Measurements from ENCODE around the gene FBXO33.

FBXO33 gene, protein sequence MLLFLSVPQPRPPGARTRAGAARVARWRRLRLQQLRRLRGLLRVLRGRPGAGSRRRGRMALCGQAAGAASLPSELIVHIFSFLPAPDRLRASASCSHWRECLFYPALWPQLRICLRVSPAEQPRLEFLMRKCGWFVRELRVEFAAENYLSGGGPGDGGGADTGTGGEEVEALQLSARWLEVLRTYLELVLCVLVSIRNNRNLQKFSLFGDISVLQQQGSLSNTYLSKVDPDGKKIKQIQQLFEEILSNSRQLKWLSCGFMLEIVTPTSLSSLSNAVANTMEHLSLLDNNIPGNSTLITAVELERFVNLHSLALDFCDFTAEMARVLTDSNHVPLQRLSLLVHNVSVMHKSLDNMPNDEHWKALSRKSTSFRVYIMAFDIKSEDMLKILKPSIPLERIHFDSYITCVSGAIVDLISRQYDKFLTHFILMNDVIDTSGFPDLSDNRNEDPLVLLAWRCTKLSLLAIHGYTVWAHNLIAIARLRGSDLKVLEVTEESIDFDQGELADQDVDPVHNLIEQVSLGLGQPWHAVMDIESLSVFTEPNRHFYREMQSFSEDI

DNA sequence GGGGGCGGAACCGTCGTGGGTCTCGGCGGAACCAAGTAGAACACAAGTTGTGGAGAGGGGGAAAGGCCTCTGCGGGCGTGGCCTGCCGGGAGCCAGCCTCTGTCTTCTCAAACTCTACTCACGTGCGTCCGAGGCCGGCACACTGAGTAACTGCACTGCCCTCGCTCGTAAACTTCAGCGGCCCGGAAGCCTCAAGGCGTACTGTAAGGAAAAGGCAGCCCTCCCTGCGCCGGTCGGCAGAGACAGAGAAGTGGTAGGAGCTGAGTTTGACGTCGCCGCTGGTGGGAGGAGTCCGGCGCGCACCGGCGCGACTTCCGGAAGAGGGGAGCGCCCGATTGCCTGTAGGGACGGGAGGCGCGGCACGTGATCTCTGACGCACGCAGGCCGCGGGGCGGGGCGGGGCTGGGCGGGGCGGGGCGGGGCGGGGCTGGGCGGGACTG, at the start of gene FBXO33:
Gene FBXO33, minus strand, starts transcription at position 255 of the 440 bp plus-strand sequence. CDS start 271 bp downstream, outside the sequence.
- DNase-seq (ENCODE audit: low spot score), result peak; percentile 97

DNA sequence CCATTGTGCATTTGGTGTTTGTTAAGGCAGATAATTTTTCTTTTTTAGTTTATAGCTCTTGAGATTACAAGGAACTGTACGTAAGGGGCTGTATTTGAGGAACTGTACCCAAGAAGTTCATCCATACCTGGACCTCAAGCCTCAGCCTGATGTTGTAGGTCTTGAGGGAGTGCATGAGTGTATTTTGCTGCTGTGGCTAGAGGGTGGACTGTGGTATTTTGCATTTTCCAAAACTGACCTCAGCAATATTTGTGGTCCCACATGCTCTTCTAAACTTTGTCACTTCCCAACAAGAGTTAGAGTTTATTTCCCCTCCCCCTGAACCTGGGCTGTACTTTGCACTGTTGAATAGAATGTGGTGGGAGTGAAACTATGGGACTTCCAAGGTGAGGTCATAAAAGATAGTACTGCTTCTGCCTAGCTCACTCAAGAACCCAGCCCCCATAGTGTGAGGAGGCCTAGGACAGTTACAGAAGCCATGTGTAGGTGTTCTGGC, 42.2 kb upstream of the FBXO33 start:
- no peak for DNase-seq (ENCODE audit: low spot score)

DNA sequence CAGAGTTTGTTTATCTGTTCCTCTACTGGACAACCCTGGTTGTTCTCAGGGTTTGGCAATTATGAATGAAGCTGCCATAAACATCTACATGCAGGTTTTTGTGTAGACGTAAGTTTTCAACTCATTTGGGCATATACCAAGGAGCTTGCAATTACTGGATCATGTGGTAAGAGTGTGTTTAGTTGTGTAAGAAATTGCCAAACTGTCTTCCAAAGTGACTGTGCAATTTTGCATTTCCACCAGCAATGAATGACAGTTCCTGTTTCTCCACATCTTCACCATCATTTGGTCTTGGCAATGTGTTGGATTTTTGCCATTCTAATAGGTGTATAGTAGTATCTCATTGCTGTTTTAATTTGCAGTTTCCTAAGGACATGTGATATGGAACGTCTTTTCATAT, 39.8 kb upstream of the FBXO33 start:
- no peak for DNase-seq (ENCODE audit: low spot score)

DNA sequence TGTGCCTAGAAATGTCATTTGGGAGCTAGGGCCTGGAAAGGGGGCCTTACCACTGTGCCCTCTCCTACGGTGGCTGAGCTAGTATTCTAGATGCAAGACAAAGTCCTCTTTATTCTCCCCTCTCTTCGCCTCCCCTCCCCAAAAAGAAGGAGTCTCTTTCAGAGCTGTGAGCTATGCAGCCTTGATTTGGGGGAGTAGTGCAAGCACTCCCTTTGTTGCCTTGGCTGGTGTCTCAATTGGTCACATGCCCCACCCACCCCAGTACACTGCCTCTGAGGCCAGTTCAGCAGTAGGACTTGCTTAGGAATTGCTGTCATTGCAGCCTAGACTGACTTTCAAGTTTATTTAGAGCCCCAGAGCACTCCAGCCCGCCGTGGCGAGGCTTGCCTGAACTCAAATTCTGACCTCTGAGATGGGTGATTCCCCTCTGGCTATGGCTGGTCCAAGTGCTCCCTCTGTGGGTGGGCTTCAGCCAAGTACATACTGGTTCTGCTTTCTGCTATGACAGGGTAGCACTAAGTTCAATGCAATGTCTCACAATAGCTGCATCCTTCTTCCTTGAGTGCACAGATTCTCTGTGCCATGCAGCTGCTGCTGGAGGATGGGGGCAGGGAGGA, 37.0 kb upstream of the FBXO33 start:
- DNase-seq (ENCODE audit: low spot score), result peak; percentile 2

DNA sequence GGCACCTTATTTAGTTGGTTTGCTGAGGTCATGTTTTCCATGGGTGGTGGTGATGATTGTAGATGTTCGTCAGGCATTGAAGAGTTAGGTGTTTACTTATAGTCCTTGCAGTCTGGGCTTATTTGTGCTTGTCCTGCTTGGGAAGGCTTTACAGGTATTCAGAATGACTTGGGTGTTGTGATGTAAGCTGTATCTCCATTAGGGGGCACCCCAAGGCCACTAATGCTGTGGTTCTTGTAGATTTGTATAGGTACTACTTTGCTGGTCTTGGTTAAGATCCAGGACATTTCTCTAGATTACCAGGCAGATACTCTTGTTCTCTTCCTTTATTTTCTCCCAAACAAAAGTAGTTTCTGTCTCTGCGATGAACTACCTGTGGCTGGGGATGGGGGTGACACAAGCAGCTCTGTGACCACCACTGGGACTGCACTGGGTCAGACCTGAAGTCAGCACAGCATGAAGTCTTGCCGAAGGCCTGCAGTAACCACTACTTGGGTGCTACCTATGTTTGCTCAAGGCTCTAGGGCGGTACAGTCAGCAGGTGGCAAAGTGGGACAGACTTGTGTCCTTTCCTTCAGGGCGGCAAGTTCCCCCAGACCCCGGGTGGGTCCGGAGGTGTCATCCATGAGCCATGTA, 35.8 kb upstream of the FBXO33 start:
- no peak for DNase-seq (ENCODE audit: low spot score)

DNA sequence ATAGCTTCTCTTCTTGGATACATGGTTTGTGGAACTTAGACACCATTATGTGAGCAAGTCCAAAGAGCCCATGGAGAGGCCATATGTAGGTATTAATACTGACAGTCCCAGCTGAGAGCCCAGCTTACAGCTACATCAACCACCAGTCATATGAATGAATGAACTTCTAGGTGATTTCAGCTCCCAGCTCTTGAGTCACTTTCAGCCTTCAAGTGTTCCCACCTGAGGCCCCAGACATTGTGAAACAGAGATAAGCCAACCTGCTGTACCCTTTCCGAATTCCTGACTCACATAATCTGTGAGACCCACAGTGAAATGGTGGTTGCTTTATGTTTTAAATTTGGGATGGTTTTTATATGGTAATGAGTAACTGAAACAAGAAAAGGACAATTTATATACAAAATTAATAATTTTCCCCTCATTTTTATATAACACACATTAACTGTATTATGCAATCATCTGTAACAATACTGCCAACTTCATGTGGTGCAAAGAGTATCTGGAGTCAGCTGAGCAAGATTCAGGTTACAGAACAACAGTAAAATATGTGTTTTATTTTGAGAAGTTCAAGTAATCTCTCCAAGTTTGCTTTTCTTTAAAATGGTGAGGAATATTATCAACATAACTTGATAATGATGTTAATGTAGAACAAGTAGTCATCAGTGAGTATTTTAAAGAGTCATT, 27.7 kb upstream of the FBXO33 start:
- DNase-seq (ENCODE audit: low spot score), result no peak

DNA sequence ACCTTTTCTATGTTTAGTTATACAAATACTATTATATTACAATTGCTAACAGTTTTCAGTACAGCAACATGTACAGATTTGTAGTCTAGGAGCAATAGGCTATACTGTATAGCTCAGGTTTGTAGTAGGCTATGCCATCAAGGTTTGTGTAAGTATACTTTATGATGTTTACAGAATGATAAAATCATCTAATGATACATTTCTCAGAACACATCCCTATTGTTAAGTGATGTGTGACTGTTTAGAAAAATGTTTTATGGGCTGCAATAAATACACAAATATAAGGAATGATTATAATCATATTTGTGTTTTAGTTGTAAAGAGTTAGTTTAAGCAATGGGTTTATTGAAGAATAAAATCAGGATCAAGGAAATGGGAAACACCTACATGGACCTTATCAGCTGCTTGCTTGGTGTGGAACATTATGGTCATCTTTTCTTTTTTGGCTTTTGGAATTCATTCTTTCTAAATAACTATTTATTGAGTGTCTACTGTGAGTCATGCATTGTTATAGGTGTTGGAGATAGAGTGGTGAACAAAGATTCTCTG, 24.5 kb upstream of the FBXO33 start:
- no peak for DNase-seq (ENCODE audit: low spot score)

DNA sequence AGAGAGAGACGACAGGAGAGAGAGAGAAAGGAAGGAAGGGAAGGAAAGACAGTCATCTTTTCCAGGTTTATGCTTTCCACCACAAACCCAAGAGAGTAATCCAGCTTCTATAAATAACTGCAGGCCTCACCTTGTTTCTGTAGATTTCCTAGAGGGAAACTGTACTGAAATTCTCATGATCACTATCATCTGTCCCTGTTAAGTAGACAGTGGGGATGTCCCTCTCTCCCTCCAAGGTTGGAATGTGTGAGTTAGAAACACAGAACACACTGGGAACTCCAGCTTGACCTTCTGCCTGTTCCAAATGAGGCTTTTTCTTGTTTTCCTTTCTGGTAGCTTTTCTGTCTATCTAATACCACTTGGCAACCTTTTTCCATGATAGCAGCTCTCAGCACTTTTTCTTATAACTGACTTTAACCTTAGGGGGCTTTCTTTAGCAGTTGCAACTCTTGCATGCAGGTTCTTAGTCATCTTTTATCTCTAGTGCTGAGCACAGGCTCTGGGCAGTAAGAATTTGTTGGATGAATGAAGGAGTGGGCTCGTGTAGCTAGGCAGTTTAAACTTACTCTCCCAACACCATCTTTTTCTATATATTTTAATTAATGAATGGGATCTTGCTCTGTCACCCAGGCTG, 22.8 kb upstream of the FBXO33 start:
- no peak for DNase-seq (ENCODE audit: low spot score)

DNA sequence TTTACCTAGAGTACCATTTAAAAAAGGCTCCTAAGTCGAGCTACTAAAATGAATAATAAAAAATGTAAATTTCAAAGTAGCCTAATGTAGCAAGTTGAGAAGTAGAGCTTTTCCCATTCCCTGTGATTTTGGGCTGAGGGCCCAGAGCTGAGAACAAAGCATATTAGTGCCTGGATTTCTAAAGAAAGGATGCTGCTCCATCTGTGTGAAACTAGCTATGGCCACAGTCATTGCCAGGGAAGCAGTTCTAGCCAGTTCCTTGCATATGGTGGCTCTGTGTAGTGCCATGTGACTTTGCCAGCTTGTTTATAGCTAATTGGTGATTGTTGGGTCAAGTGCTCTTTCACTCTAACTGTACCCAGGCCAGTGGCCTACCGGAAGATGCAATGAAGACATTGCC, 20.4 kb upstream of the FBXO33 start:
- DNase-seq (ENCODE audit: low spot score), result no peak

DNA sequence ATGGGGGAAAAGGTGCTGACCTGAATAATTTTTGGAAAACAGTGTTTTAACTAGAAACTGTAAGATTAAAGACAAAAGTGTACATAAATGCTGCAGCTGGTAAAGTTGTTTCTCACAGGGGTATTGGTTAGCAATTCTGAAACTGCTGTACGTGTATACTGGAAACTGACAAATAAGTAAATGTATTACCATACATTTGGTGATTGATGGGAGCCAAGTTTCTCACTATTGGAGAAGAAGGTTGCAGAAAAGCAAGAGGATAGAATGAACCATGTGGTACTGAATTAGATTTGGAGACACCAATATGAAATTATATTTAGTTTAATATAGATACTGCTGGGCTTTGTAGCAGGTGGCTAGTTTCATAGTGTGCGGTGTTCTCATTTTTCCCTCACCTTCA, 19.6 kb upstream of the FBXO33 start:
- DNase-seq (ENCODE audit: low spot score), result no peak

DNA sequence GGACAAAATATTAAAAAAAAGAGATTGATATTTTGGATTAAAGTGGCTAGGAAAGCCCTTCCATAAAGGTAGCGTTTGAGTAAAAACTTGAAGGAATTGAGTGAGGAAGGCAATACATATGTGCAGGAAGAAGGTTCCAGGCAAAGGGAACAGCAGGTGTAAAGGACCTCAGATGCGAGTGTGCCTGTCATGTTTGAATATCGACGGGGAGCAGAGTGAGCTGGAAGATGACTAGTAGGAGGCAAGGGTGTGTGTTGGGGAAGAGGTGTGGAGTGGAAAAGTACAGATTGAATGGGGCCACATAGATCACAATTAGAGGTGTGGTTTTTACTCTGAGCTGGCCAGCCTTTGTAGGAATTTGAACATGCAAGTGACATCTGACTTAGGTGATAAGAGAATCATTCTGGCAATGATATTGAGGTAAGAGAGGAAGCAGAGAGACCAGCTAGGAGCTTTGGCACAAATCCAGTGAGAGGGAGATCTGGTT, 15.0 kb upstream of the FBXO33 start:
- DNase-seq (ENCODE audit: low spot score), result no peak

DNA sequence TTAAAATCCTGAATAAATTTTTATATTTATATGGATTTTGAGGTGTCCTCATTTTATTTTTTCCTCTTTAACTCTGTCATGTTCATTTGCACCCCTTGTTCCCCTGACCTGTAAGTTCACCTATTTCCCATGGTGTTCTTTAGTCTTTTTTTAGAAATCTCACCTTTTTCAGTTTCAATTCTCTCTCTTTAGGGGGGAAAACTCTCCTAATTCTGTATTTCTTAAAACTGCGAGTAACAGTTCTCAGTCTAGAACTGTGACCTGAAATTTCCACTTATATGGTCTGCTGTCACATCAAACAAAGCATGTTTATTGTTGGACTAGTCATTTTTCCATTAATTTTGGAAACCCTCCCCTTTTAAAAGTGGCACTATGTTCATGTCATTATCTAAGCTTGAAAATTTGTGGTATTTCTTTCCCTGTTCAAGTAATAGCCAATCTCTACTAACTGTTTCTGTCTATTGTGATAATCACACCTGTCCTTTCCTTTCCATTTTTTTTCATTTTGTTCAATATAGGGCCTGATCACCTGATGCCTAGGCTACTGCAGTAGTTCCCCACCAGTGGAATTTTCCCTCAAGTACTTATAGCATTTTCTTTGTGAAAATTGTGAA, 14.0 kb upstream of the FBXO33 start:
- no peak for DNase-seq (ENCODE audit: low spot score)

DNA sequence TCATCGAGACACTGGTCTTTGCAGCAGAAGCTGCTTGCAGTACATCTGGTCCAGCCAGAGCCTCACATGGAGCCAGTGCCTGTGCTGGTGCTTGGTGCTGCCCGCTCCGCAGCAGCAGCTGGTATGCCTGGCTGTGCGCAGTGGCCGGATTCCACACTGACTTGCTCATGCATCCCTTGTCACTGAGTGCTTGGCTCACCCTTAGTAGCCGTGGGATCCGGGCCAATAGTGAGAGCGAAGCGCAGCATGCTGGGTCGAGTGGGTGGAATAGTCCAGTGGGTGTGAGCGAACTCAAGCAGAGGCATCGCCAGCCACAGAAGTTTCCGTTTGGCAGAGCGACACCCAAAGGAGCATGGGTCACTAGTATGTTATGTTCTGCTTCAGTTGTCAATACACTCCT, 10.1 kb upstream of the FBXO33 start:
- no peak for DNase-seq (ENCODE audit: low spot score)

DNA sequence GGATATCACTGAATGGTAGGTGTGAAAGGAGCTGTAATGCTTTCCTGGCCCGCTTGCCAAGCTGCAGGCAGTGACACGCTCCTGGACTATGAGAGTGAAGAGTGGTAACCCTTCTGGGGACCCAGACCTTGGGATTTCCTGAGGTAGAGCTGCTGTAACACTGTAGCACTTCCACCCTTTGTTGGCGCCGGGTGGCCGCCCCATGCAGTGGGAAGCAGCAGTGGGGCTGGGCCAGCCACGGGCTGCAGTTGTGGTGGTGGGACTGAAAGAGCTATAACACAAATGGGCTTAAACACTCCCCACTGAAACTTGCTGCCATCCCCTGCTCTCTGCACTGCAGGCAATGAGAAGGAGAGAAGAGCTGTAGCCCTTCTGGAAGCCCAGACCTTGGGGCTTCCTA, 9.6 kb upstream of the FBXO33 start:
- DNase-seq (ENCODE audit: low spot score), result no peak

DNA sequence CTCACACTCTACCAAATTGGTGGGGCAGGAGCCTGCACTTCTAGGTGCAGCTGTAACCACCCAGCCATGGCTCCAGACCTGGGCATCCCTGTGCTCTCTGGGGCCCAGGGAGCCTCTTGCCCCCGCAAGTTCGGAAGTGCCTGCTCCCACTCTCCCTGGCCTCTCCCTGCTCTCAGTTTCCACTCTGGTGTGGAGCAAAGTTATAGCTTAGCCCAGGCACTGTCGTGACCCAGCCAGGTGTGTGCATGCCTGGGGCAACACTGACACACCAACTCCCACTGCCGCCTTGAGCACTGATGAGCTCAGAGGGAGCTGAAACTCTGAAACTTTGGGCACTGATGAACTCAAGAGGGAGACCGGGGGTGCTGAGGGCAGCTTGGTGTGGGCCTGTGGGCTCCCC, 8.7 kb upstream of the FBXO33 start:
- DNase-seq (ENCODE audit: low spot score), result no peak

DNA sequence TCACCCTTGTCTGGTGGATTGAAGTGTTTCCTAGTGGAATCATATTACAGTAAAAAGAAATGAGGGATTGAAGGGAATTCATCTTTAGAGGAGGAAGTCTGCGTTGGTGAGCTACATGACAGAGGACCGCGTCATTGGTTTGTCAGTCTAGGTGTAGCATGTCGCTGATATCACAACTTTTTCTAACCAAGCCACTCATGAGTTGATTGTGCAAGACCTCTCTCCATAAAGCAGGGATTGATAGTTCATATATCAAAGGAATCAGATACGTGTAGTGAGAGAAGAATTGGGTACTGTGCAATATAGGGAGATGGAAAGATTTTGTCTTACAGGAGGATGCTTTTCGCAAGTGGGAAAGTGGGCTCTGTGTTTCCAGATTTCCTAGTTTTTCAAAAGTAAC, 3.0 kb upstream of the FBXO33 start:
- DNase-seq (ENCODE audit: low spot score), result no peak

DNA sequence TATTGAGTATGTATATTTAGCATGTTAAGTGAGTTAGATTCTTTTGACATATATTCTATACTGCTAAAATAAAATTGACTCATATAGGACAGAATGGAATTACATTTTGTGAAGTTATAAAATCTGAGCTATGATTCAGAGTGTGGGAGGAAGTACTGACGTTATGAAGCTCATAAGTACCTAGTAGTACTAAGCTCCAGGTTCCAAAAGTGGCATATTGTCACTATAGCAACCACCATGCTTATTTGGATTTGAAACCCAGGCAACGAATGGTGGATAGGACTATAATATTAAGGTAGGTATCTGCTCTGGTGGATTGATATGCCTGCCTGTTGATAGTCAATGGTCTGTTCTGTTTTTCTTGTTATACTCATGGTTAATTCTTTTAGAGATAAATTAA, 2.2 kb upstream of the FBXO33 start:
- no peak for DNase-seq (ENCODE audit: low spot score)

DNA sequence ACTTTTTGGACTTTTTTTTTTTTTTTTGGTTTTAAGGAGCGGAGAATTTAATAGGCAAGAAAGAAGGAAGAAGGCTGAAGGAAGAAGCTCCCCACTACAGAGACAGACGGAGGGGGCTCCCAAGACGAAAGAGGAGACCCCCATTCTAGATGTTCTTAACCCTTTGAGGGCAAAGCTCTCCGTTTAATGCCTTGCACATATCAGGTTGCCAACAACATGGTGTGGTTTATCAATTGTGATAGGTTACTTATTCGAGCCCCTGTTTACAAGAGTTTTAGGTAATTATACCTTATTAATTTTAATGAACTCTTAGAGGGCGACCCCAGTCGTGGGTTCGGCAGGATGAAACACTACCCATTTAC, 1.2 kb upstream of the FBXO33 start:
- no peak for DNase-seq (ENCODE audit: low spot score)

DNA sequence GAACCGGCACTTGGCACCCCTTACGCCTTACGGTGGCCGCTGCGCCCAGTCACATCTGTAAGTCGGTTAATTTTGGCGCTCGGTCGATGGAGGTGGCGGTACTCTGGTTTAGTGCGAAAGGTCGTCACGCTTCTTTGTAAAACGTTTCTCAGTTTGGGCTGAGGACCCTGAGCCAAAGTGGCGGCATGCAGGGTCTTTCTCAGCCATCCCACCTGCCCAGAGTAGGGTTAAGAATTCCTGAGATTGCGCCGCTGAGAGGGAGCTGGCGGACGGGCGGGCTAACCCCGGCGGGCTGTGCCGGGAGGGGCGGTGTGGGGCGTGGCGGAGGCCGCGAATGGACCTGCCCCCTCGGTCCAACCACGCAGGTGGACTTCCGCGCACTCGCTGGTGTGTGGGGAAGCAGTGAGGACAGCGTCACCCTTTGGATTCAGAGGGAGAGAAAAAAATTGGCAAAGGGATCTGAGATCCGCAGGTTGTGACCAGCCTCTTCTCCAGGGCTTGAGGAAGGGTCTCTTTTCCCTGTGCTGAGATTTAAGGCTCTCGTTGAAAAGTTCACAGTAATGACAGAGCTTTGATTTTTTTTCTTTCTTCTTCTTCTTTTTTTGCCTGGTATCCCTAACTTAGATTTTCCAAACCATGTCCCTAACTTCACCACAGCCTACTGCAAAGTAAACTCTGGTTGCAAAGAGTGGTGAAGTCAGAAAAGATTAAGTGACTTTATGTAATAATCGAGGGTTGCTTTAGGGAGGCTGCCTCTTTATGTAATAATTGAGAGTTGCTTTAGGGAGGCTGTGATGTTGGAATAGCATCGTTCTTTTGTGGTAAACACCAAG, 602 bp upstream of the FBXO33 start:
- peak; percentile 74 for DNase-seq (ENCODE audit: low spot score)

All from CD4-positive, alpha-beta T cell treated with Interleukin-6 at 100 ng/mL for 8 hours (primary cell).